Measurements from ENCODE around the gene FOXP1.

DNA sequence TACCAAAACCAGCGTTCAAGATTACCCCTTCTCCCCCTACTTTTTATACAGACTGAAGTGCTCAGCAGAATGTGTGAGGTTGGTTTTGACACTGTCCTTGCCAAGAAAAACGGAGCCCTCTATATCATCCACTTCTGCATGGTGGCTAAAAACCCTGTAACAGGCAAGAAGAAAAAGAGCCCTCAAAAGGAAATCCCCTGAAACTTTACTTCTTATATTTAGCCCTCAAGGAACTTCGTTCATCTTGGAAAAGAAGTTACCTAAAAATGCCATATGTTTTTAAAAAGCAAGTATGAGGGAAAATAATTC, 473.6 kb downstream of the FOXP1 start:
- TF ChIP-seq, protein P1, sequence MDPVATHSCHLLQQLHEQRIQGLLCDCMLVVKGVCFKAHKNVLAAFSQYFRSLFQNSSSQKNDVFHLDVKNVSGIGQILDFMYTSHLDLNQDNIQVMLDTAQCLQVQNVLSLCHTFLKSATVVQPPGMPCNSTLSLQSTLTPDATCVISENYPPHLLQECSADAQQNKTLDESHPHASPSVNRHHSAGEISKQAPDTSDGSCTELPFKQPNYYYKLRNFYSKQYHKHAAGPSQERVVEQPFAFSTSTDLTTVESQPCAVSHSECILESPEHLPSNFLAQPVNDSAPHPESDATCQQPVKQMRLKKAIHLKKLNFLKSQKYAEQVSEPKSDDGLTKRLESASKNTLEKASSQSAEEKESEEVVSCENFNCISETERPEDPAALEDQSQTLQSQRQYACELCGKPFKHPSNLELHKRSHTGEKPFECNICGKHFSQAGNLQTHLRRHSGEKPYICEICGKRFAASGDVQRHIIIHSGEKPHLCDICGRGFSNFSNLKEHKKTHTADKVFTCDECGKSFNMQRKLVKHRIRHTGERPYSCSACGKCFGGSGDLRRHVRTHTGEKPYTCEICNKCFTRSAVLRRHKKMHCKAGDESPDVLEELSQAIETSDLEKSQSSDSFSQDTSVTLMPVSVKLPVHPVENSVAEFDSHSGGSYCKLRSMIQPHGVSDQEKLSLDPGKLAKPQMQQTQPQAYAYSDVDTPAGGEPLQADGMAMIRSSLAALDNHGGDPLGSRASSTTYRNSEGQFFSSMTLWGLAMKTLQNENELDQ (CRISPR knock-in tag; IDR thresholded peaks at IDR 0.05; ENCODE audit: borderline replicate concordance): no peak
- TF ChIP-seq, protein P2, sequence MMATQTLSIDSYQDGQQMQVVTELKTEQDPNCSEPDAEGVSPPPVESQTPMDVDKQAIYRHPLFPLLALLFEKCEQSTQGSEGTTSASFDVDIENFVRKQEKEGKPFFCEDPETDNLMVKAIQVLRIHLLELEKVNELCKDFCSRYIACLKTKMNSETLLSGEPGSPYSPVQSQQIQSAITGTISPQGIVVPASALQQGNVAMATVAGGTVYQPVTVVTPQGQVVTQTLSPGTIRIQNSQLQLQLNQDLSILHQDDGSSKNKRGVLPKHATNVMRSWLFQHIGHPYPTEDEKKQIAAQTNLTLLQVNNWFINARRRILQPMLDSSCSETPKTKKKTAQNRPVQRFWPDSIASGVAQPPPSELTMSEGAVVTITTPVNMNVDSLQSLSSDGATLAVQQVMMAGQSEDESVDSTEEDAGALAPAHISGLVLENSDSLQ (IDR thresholded peaks at IDR 0.05): no peak
- TF ChIP-seq TEAD2 (tag; IDR thresholded peaks at IDR 0.05) (no peak), CHD4 (IDR thresholded peaks at IDR 0.05; ENCODE audit: insufficient read depth, insufficient replicate concordance, low read depth, low read length, poor library complexity, severe bottlenecking) (no peak), NR2C2 (CRISPR knock-in tag; IDR thresholded peaks at IDR 0.05) (no peak), NR2C2 (tag; IDR thresholded peaks at IDR 0.05) (no peak), EGR1 (conservative IDR thresholded peaks at IDR 0.05) (no peak), TBP (optimal IDR thresholded peaks at IDR 0.05; ENCODE audit: low read depth, low read length) (no peak), POLR2A (conservative IDR thresholded peaks at IDR 0.05) (no peak), SMARCB1 (IDR thresholded peaks at IDR 0.05; ENCODE audit: insufficient read length, low read depth) (no peak)
- TF ChIP-seq, protein P3, sequence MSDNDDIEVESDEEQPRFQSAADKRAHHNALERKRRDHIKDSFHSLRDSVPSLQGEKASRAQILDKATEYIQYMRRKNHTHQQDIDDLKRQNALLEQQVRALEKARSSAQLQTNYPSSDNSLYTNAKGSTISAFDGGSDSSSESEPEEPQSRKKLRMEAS (CRISPR knock-in tag; IDR thresholded peaks at IDR 0.05): no peak
